GM18508 (cell line): ENCODE measurements around the gene EEF1A1.
"Not testable (repeated sequence)": the region's sequence is repeated elsewhere in the genome, so short reads cannot be mapped to it uniquely, and the experiment has no call there.

ENCODE experiments used
- ATAC-seq: cut with Tn5 transposase; IDR thresholded peaks from one replicate; pipeline ENCODE4 v1.9.1; 2021; ENCODE audit warnings: moderate number of reproducible peaks; ENCODE audit not compliant: insufficient read depth, unreplicated experiment

EEF1A1 gene

DNA sequence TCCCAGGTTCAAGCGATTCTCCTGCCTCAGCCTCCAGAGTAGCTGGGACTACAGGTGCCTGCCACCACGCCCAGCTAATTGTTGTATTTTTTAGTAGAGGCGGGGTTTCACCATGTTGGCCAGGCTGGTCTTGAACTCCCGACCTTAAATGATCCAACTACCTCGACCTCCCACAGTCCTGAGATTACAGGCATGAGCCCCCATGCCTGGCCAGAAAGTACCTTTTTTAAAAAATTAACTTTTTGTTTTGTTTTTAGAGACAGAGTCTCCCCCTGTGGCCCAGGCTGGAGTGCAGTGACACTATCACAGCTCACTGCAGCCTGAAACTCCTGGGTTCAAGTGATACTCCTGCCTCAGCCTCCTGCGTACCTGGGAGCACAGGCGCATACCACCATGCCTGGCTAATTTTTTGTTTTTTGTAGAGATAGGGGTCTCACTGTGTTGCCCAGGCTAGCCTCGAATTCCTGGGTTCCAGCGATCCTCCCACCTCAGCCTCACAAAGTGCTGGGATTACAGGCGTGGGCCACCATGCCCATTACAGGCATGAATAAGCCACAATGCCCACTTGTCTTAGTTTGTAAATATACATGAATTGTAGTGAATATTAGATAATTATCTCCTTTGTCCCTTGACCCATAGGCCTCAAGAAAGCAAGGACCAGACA, 17.4 kb upstream of the EEF1A1 start:
- no peak for ATAC-seq

DNA sequence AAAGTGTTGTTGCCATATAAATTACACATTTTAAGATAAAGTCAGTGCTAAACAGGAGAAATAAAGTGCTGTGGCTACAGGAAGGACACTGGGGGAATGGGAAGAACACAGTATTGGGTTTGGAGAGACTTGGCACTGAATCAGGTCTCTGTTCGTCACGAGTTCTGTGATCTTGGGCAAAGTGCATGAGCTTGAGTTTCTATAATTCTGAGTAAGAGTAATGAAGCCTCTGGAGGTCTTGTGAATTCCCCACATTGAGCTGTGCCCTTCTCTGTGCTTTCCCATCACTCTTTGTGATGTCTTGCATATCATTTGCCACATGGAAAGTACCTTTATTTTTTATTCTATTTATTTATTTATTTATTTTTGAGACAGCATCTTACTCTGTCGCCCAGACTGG, 16.8 kb upstream of the EEF1A1 start:
- ATAC-seq: no peak

DNA sequence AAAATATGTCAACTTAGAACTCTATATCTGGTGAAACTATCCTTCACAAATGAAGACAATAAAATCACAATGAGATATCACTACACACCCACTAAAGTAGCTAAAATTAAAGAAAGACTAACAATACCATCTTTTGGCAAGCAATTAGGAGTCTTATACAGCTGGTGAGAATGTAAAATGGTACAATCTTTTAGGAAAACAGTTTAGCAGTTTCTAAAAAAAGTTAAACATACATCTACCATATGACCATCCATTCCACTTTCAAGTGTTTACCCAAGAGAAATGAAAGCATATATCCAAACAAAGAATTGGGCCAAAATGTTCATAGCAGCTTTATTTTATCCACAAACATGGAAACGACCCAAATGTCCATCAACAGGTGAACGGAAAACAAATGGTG, 13.8 kb upstream of the EEF1A1 start:
- ATAC-seq: no peak

- ATAC-seq: no peak
Measured at GRCh38 chr6:73532293-73532692, 11.5 kb upstream of the EEF1A1 start.

- no peak for ATAC-seq
Measured at GRCh38 chr6:73528897-73529296, 8.1 kb upstream of the EEF1A1 start.

DNA sequence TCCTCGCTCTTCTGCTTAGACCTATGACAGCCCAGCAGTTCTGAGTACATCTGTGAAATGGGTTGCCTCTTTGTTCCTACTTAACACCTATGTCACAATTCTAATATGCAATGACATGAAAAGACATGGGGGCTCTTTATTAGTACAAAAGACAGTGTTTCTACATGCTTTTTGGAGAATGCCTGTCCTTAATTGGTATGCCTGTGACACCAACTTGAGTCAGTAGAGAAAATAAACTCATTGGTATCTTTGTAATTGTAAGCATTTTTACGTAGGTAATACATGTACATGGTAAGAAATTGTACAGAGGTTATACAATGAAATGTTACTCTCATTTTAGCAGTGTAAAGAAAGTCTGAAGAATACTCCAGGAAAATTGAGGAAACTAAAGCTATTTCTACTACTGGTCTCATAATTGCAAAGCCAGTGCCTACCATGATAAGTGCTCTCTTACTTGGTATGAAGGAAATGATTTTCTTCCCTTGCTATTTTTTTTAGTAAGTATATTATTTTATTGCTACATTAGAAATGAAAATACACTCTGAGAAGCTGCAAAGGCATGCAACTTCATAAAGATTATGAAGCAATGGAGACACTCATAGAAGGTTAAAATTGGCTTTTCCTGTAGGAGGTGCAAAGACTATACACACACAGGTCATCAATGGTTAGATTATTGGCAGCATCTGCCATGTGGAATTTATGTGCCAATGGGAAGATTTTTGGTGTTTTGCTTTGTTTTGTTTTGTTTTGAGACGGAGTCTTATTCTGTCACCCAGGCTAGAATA, 4.9 kb upstream of the EEF1A1 start:
- no peak for ATAC-seq

DNA sequence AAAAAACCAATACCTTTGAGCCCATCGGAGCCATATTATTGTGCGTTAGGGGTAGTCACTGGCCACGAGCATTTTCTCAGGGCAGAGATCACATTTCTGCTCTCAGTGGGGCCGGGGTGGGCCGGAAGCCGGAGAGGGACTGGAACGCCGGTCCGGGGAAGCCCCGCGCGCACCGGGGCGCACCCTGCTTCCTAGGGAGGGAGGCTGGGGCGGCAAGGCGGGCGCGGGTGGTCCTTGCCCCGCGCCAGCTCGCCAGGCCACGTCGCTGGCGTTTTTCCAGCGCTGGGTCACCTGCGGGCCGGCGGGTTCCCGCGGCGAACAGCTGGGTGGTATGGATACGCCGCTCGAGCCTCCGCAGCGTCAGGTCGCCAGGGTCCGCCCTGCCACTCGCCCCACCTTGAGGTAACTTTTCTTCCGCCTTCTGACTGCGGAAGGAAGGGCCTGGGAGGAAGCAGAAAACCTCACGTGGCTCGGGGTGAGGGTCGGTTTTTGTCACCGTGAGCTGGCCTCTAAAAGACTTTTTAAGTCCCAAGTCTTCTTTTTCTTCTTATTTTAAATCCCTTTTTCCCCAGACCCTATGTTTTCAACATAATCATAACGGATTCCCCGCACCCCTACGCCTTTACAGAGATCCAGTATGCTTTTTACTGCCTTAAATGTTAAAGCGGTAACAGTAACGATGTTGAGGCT, 2.7 kb upstream of the EEF1A1 start:
- peak; percentile 29 for ATAC-seq

DNA sequence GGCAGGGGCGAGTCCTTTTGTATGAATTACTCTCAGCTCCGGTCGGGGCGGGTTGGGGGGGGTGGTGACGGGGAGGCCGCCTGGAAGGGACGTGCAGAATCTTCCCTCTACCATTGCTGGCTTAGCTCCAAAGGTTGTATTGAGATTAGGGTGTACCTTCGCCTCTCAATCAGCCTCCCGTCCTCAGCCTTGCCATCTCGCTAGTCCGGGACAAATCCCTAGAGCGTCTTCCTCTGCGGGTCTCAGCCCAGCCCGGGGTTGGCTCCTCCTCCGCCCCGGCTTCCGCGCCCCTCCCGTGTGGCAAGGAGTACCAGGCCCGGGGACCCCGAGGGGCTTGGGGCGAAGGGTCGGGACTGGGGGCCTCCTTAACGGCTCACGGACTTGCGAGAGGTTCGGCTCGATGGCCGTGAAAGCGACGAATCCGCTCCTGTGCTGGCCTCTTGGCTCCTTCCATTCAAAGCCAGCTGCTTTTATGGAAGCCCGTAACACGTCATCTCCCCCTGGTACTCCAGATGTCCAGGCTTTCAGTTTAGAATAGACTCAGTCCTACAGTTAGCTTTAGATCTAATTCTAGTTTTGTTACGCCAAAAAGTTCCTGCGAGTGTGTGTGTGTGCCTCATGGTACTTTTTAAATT, 636 bp upstream of the EEF1A1 start:
- ATAC-seq: peak; percentile 21

DNA sequence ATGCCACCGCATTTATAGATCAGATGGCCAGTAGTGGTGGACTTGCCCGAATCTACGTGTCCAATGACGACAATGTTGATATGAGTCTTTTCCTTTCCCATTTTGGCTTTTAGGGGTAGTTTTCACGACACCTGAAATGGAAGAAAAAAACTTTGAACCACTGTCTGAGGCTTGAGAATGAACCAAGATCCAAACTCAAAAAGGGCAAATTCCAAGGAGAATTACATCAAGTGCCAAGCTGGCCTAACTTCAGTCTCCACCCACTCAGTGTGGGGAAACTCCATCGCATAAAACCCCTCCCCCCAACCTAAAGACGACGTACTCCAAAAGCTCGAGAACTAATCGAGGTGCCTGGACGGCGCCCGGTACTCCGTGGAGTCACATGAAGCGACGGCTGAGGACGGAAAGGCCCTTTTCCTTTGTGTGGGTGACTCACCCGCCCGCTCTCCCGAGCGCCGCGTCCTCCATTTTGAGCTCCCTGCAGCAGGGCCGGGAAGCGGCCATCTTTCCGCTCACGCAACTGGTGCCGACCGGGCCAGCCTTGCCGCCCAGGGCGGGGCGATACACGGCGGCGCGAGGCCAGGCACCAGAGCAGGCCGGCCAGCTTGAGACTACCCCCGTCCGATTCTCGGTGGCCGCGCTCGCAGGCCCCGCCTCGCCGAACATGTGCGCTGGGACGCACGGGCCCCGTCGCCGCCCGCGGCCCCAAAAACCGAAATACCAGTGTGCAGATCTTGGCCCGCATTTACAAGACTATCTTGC, 725 bp downstream of the EEF1A1 start:
- ATAC-seq: no peak

- ATAC-seq: not testable (repeated sequence)
Measured at GRCh38 chr6:73518982-73519881, 1.6 kb downstream of the EEF1A1 start.

DNA sequence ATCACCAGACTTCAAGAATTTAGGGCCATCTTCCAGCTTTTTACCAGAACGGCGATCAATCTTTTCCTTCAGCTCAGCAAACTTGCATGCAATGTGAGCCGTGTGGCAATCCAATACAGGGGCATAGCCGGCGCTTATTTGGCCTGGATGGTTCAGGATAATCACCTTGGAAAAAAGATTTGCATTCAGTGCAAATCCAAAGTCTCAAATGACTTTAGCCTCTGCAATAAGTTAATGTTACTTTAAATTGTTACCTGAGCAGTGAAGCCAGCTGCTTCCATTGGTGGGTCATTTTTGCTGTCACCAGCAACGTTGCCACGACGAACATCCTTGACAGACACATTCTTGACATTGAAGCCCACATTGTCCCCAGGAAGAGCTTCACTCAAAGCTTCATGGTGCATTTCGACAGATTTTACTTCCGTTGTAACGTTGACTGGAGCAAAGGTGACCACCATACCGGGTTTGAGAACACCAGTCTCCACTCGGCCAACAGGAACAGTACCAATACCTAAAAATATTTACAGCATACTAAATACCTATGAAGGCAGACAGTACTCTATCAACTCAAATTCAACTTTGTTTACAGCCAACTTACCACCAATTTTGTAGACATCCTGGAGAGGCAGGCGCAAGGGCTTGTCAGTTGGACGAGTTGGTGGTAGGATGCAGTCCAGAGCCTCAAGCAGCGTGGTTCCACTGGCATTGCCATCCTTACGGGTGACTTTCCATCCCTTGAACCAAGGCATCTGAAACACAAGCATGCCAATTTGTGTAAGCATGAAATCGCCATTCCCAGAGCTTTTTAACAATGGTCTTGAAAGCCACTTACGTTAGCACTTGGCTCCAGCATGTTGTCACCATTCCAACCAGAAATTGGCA, 2.5 kb downstream of the EEF1A1 start:
- ATAC-seq: not testable (repeated sequence)

DNA sequence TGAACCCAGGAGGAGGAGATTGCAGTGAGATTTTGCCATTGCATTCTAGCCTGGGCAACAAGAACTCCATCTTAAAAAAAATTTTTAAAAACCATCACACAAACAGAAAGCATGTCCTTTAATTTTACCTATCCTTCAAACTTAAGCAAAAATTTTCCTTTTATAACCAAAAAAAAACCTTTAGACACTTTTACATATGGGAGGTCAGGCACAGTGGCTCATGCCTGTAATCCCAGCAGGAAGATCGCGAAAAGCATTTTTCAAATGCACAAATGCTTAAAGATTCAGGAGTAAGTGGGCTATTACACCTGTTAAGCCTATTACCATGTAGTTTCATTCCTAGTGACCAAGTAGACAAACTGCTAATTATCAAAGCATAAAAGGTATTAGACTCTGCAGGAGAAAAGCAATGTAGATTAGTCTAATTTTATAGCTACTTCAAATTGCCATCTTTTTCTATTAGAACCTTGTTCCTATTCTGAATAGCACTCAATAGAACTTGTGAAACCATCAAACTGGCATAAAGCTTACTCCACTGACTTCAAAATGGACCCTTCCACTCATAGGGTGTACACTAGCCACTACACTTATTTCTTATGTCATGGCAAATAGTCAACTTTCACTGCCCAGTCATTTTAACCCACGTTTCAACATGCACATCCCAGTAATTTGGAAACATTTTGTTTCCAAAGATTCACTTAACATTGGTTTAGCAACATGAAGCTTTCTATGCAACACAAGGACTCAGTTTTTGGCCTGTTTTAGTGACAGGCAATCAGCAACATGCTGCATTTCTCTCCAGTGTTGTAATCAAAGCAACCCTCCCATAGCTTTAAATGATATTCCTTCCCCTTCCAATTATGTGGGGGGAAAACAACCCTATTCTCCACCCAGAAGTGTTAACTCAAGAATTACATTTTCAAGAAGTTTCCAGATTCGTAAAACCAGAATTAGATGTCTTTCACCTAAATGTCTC, 4.0 kb downstream of the EEF1A1 start:
- no peak for ATAC-seq

DNA sequence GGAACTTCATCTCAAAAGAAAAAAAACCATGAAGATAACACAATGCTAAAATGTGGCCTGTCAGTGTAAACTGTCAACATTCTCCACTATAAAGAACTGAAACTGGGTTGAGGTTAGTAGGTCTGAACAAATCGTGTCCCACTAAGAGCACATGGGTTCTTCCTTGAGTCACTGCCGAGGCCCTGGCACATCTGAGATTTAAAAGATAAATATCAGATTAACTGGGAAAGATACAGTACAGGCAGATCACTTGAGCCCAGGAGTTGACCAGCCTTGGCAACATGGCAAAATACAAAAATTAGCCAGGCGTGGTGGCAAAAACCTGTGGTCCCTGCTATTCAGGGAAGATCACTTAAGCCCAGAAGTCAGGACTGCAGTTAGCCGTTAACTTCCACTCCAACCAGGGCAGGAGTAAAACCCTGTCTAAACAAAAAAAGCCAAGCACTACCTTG, 5.6 kb downstream of the EEF1A1 start:
- ATAC-seq: no peak

- ATAC-seq: no peak
Measured at GRCh38 chr6:73514746-73515110, 6.1 kb downstream of the EEF1A1 start.

DNA sequence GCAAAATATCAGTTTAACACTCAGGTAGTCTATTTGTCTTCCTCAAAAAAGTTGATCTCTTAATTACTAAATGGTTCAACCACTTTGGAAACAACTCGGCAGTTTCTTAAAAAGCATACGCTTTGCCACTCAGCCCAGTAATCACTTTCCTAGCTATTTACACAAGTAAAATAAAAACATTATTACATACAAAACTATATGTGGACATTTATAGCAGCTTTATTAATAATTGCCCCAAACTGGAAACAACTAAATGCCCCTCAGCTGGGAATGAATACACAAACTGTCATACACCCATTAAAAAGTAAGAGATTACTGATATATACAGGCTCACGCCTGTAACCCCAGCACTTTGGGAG, 7.4 kb downstream of the EEF1A1 start:
- ATAC-seq: no peak

GRCh38 chr6:73511796-73512195, 9.0 kb downstream of the EEF1A1 start:
- ATAC-seq: no peak

GRCh38 chr6:73509851-73510250, 11.0 kb downstream of the EEF1A1 start:
- ATAC-seq: no peak
